HG03565 (cell line): ENCODE measurements around the gene GDNF.
"Not testable (repeated sequence)": the region's sequence is repeated elsewhere in the genome, so short reads cannot be mapped to it uniquely, and the experiment has no call there.

Experiments
- ATAC-seq: cut with Tn5 transposase; IDR thresholded peaks from one replicate; pipeline ENCODE4 v1.9.1; 2021; ENCODE audit warnings: mild to moderate bottlenecking, moderate library complexity; ENCODE audit not compliant: unreplicated experiment

GDNF gene, protein sequence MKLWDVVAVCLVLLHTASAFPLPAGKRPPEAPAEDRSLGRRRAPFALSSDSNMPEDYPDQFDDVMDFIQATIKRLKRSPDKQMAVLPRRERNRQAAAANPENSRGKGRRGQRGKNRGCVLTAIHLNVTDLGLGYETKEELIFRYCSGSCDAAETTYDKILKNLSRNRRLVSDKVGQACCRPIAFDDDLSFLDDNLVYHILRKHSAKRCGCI

DNA sequence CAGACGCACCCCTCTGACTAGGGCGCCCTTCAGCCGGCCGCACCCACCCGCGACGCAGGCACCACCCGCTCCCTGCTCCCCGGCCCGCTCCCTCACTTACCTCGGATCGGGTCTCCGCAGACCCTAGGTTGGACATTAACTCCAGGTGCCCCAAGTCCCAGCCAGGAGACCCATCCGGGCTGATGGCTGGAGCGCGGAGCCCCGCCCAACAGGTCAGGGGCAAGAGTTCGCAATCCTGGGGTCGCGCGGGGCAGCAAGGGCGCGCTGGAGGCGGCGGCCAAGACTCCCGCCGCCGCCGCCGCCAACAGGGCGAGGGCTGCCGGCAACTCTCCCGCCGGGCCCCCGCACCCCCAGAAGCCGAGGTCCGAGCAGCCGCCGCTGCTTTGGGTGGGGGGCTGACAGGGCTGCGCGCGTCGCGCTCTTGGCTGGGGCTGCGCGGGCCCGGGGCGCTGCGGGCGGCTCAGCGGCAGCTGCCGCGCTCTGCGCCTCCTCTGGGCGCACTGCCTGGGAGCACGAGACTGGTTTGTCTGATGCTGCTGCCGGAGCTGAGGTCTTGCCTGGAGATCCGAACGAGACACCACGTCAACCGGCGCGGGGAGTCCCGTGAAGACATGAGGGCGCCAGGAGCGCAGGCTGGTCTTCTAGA is at the start of gene GDNF:
Gene GDNF, minus strand, starts transcription at position 635 of the 646 bp plus-strand sequence. CDS start 5,245 bp downstream, outside the sequence.
- no peak for ATAC-seq

DNA sequence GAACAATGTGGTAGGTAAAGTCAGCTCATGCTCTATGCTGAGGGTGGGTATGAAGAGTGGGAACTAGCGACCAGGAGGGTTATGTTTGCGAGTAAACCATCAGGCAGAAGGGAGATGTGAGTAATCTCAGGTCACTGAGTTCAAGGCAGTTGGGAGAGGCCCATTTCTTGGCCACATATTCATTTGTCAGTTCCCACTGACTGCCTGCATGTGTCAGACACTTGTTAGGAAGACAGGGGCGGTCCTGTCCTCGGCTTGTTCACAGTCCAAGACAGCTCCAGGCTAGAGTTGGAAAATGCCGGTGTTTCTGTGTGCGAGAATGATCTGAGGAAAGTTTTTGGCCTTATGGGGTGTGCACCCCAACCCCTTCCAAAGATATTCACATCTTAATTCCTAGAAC is 48.6 kb upstream of the GDNF start:
- ATAC-seq: no peak

DNA sequence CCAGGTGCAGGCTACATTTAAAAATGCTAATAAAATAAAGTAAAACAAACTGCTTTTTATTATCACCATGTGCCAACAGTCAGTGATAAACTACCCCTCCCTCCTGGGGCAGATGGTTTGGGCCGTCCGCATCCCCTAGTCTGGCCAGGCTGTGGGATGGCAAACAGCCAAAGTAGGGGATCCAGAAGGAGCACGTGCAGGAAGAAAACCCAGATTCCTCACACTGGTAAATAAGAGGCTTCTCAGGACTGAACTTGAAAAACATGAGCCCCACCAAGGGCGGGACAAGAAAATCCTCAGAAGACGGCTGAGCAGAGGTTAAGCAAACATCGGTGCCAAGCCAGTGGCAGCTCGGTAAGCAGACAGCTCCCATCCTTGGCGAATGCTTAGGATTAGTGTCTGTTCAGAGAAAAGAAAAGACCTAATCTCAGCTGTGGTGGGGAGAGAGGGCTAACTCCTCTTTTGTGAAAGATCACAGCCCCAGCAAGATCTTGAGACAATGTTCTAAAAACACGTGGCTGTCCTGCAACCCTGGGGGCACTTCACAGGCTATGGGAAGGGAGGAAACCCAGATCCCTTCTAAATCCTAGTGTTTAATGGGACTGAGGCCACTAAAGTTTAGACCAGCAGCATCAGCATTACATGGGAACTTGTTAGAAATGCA is 46.5 kb upstream of the GDNF start:
- no peak for ATAC-seq

DNA sequence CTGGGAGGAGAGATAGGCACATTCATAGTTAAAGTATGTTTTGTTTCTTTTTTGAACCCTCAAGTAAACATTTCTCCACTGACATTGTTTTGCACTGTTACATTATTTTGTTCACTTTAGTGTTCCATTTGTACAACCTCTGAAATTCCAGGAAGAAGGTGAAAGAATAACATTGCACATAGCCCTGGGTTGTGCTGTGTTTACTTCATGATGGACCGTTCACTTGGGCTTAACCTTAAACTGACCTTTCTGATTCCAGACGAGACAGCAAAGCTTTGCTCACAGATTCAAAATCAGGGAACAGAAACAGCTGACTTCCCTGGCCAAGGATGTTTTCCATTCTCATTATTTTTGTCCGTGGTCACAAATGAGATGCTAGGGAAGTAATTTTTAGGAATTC is 42.8 kb upstream of the GDNF start:
- ATAC-seq: no peak

DNA sequence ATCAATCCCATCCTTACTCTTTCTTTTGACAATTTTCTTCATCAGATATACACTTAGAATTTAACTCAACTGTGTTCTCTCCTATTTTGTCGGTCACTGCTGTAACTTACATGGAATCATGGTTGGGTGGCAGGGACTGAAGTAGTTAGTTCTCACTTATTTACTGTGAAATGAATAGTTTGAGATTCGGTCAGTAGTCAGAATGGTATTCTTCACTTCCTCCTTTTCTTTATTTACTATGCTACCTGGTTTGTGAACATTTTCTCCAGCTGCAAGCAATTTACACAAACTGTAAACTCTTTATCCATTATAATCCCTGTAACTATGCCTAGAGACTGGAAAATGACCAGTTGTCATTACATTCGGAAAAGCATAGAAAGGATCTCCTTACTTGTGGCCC is 41.5 kb upstream of the GDNF start:
- peak; percentile 95 for ATAC-seq

DNA sequence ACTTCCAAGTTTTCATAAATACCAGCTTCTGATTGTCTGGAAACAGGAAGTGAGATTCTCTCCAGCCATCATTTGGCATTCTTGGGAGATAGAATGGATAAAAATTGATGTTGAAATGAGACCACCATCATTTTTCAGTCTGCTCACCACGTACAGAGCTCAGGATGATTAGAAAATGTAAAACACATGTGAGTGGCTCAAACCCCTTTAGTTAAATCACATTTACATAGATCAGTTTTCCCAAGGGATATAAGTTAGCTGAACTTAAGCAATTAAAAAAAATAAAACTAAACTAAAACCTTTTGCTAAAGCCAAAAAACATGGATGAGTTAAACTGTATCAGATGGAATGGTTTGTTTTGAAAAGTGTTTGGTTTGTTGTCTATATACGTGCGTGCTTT is 37.1 kb upstream of the GDNF start:
- no peak for ATAC-seq

DNA sequence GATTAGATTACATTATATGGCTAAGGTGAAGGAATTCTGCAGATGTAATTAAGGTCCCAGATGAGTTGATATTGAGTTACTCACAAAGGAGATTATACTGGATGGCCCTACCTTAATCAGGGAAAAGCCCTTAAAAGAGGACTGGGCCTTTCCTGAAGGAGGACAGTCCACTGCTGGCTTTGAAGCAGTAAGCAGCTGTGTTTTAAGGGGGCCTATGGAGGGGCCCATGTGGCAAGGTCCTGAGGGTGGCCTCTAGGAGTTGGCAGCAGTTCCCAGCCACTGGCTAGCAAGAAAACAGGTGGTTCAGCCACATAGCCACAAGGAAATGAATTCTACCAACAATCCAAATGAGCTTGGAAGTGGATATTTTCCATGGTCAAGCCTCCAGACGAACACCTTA is 36.4 kb upstream of the GDNF start:
- ATAC-seq: no peak

DNA sequence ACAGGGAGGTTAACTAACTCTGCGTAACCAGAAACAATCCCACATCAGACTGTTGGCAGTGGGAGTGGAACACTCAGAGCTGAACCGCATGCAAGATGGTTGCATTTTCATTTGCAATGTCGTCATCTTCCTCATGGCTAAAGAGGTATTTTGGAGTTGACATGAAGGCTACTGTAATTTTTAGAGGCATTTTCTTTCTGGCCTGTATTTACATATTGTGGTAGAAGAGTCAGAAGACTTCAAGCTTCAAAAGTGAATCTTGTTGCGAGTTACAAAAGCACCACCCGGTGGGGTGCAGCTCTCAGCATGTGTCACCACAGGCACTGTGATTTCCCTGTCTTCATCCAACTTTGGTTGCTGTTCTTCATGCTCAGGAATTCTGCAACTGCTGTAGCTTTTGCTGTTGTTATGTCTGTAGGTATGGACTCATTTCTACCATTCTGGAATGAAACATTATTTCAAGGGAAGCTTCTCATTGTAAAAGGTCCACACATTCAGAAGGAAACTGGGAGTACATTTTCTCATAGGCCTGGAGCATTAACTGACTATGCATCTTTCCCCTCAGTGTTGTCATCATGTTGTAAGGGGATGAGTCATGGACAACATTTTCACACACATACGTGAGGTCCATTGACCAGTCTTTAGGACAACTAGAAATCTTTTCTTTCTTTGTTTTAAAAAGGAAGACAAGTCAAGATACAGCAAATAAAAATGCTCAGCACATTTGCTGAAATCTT is 35.4 kb upstream of the GDNF start:
- peak; percentile 58 for ATAC-seq

DNA sequence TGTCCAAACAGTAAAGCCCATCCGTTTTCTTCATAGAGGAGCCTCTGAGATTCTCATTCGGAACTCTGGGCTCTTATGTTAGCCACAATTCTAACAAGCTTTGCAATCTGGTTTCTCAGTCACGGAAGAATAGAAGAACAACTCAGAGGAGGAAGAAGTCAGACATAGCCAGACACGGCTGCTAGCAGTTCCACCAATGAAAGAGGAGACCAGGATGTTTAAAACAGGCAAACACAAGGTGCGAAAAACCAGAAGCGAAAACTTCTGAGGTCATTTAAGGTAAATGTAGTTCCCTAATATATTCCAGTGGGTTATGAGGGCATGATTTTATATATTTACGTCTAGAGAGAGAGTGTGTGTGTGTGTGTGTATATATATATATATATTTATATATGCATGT is 34.1 kb upstream of the GDNF start:
- ATAC-seq: no peak

DNA sequence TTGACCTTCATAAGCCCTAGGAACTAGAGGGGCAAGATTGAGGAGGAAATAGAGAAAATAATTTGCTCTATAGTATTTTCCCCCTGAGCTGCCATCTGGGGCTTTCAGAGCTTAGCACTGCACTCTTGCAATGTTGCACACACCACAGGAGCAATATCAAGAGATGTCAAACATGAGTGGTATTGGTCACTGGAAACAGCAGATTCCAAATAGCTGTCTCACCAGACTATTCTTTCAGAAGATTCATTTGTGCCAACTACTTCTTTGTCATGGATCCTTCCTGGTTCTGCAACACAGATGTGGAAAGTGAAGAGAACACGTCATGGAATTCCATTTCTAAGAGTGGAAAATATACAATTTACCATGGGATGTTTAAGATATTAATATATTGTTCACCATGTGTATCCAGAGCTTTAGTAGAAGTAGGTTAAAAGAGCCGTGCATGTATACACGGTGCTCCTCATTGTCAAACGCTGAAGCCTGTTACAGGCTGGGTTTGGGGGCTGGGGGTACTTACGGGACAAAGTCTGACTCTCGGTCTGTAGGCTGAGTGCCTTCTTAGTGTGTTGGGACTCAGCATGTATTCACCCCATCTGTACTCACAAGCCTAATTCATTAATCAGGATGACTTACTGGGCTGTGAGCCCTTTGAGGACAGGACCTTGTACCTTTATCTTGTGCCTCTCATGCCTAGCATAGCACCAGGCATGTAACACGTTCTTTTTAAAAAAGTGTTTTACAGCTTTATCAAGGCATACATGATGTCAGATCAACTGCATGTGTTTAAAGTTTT is 31.4 kb upstream of the GDNF start:
- no peak for ATAC-seq

DNA sequence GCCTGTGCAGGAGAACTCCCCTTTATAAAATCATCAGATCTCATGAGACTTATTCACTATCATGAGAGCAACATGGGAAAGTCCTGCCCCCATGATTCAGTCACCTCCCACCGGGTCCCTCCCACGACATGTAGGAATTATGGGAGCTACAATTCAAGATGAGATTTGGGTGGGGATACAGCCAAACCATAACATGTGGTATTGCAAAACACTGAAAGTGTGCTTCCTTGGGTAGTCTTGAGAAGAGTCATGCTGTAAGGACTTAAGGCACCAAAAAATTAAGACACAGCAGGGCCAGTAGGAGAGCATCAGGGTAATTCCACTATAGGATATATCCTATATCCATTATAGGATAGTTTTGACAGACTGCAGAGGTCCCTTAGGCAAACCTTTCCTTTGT is 29.4 kb upstream of the GDNF start:
- ATAC-seq: no peak

DNA sequence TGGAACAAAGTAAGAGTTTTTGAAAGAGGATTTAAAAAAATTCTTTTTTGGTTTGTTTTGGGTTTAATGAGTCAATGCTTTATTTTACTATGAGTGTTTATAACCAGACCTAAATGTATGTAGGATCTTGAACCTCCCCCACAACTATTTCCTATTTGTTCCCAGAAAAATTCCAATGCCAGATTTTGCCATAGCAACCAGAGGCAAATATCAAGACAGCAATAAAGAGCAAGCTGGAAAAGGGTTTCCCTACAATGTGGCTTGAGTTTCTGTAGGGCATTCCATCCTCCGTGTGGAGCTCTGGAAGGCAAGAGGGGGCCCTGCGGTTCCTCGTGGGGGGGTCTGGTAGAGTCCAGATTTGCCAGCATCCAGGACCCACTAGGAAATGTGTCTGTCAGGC is 27.8 kb upstream of the GDNF start:
- ATAC-seq: no peak

DNA sequence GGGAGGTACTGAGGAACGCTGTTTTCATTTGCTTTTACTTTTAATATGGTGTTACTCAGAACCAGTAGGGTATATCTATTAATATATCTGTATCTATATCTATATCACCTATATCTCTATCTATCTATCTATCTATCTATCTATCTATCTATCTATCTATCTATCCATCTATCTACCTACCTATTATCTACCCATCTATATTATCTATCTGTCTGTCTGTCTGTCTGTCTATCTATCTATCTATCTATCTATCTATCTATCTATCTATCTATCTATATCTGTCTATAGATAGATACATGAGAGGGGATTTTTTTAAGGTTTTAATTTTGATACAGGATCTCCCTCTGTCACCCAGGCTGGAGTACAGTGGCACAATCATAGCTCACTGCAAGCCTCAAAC is 23.1 kb upstream of the GDNF start:
- not testable (repeated sequence) for ATAC-seq

DNA sequence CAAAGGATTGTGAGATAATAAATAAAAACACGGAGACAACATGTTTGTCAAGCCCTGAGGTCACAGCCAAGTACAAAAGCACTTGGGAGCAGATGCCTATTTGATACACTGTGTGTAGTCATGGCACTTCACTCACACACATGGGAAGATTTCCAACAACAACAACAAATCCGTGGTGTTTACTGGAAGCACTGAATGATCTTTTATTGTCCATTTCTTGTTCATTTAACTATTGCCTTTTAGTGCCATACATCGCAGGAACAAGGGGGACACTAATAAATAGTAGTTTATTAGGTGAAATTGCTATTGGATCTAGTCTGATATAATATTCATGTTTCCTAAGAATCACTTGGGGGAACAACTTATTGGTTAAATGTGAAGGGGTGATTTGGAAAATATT is 20.4 kb upstream of the GDNF start:
- ATAC-seq: no peak

DNA sequence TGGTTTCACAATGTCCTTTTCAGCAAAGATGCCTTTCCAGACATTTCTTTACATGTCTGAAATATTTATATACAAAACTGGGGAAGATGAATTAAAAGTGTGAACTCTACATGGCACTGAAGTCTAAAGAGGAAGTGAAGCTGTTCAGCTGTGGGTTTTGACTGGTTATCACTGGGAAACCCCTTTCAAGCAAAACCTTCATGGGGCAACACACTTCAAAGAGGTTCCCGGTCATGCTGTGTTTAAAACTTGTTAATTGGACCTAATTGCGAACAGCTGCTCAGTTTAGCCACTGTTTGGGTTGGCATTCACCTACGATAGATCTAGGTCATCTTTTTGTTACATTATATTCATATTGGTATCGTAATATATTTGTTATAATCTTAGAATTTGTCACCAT is 20.0 kb upstream of the GDNF start:
- peak; percentile 97 for ATAC-seq

DNA sequence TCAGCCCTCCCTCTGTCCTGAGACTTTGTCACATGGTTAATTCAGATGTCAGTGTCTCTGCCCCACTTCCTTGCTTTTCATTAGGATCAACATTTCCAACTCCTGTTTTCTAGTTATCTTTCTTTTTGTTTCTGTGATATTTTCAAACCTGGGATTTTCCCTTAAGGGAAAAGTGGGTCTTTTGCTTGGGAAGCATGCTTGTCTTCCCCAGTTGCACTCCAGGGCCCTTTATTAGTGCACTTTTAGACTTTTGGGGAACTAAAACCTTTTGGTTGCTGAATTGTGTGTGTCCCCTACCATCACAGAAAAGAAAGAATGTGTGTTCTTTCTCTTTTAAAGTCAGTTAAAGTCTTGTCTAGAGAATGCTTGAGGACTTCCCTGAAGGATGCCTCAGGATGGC is 18.4 kb upstream of the GDNF start:
- ATAC-seq: no peak

DNA sequence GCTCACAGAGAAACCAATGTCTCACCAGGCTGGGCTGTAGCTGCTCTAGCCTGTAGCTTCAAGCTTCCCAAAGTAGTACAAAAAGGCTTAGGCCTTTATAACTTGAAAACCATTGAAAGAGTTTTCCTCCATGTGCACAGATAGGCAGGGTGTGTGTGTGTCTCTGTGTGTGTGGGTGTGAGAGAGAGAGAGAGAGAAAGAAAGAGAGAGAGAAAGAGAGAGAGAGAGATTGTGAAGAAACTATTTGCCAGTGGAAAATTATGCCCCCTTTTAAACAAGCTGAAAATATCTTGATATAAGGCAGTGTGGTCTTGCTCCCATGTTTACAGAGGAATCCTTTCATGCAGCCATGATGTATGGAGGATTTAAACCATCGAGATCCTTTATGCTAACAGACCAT is 17.9 kb upstream of the GDNF start:
- ATAC-seq: no peak

DNA sequence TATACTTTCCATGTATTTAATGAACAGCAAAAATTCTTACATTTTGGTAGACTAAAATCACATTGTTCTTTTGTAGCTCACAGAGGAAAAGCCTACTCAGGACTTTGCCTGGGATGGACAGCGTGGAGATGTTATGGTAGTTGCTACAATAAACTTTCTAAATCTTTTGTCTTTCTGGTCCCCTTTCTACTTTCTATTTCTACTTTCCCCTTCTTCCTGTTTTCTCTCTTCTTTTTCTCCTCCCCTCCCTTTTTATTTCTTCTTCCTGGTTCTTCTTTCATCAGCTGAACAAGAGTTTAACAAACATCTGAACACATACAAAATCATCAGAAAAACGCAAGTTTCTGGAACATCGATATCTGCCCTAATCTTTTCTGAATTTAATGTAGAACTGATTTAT is 15.6 kb upstream of the GDNF start:
- ATAC-seq: no peak

DNA sequence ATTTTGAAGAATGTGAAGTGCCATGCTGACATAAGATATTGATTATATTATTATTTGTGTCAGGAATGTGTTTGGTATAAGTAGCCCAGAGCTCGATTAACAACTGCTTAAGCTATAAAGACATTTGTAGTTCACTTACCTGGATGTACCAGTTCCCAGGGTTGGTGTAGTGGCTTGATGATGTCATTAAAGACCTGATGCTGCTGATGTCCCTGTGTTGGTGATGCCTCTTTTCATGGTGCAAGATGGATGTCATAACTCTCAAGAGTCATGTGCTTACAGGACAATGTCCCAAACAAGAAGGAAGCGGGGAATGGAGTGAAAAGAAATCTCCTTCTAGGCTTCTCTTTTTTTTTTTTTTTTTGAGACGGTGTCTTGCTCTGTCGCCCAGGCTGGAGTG is 11.5 kb upstream of the GDNF start:
- no peak for ATAC-seq

DNA sequence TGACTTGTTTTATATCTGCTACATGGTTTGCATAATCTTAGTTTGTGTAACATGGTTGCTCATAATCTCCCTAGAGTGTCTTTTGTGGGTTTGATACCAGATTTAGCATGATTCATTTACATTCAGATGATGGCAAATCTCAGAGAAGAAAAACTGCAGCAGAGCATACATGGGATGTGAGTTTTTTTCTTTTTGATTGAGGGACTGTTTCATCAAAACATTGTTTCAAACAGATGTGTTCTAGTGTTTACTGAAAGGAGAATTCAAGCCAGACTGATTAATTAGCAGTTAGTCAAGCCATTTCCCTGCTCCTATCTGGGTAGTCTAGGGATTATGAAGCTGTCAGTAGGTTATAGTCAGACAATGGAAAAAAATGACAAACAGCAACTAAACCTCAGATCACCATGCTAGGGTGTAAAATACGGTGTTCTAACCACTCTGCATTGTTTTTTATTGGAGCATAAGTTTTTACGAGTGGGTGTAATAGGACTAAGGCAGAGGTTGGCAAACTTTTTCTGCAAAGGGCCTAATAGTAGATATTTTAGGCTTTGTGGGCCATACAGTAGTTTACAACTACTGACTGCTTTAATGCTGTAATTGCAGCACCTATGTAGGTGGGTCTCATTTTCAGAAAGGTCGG is 10.5 kb upstream of the GDNF start:
- no peak for ATAC-seq

DNA sequence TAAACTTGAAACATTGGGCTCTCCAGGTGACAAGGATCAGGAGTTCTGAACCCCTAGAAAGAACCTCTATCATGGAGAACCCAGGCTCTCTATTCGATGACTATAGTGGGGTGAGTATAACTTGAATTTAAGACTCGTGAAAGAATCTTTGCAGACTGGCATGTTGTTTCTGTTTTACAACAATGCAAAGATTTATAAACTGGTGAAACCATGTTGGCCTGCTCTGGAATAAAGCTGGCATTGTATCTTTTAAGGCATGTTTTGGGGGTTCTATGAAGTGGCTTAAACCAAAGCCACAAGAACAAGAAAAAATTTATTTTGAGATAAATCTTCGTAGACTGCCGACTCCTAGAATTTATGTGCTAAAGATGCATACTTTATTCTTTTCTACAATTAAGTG is 9.8 kb upstream of the GDNF start:
- ATAC-seq: no peak
